MV-4-11 (cell line): ENCODE measurements around the gene ENAH.
A peak's percentile ranks its signal among the peaks of the same experiment; 100 is the strongest.
"Not testable (repeated sequence)": the region's sequence is repeated elsewhere in the genome, so short reads cannot be mapped to it uniquely, and the experiment has no call there.

Experiments
- DNase-seq: peaks from one replicate; lab custom pipeline; 2025; lab: John Stamatoyannopoulos, UW

ENAH gene

GRCh38 chr1:225674381-225674780, 21.5 kb upstream of the ENAH start:
- DNase-seq = no peak

GRCh38 chr1:225670806-225671733, 18.1 kb upstream of the ENAH start:
- DNase-seq = no peak

- no peak for DNase-seq
Observed at GRCh38 chr1:225670356-225670755, 17.4 kb upstream of the ENAH start.

DNA sequence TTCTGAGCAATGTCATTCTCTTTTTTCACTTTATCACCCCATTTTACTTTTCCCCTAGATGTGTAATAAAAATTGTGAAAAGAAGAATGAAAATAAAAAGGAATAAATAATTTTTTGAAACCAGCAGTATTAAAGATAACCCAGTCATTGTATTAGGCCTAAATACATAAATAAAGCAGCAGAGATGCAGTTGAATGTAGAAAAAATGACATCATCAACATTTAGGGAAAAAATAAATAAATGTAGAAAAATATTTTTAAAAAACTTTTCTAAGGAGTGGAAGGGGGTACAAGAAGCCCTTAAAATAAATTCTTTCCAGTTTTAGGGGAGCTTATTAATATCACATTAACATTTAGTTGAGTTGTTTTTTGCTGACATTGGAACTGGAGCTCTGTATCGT, 15.3 kb upstream of the ENAH start:
- no peak for DNase-seq

GRCh38 chr1:225667362-225667761, 14.4 kb upstream of the ENAH start:
- DNase-seq = no peak

DNA sequence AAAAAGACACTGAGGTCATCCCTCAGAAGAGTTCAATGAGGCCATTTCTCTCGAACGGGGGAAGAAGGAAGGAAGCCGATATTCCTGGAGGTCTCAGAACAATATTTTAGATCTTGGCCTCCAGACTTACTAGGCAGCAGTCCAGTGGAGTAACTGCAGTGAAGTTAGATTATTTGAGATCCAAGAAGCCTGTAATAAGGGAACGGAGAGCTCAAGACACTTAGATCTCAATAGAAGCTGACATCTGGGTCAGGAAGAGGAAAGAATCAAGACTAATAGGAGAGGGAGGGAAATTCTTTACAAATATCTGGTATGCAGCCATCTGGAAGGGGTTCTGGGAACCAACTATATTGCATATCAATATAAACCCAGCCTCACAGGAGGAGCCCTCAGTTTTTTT, 13.6 kb upstream of the ENAH start:
- DNase-seq = no peak

- no peak for DNase-seq
Observed at GRCh38 chr1:225664762-225665161, 11.8 kb upstream of the ENAH start.

DNA sequence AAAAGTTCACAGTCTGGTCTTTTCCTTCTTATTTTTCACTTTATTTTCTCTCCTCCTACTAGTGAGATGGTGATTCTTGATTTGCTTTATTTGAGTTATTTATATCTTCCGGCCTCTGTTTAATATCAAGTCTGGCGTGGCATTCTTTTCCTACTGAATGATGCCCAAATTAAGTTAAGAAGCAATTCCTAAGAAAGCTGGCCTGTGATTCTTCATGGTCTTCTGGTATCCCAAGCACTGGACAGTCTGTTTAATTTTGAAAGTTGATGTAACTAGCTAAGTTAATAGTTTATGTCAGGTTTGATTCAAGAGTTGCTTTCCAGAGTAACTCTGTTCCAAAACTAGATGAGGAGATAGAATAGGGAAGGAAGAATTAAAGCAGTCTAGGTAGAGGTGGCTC, 9.2 kb upstream of the ENAH start:
- DNase-seq = no peak

DNA sequence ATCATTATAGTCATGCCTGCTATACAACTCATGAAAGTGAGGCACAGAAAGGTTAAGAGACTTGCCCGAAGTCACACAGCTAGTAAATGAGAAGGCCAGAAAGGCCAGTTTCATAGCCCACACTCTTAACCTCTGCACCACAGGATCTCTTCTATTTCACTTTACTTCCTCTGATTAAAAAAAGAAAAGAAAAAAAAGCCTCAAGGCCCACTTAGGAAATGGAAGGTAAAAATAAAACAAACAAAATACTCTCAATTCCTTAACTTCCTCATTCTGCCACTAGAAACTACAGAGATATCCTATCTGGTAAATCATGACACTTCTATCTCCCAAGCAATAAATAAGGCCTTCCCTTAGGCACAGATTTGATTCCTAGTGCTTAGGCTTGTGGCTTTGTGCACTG, 7.6 kb upstream of the ENAH start:
- peak; percentile 92 for DNase-seq

DNA sequence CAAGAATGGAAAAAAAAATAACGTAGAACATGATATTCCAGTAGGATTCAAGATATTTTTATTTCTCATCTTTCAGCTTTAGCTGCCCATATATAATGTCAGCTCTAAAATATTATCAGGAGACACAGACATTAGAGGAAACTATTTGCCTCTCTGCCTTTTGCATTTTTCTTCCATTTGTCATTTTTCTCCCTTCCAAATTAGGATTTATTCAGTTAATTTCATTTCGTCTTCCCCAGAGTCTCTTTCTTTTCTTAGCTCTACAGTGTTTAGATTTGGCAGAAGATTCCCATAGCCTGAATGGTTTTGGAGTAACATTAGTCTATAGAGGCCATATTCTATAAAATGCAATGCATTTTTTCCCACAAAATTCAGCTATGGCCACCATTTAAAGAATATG, 5.1 kb upstream of the ENAH start:
- no peak for DNase-seq

DNA sequence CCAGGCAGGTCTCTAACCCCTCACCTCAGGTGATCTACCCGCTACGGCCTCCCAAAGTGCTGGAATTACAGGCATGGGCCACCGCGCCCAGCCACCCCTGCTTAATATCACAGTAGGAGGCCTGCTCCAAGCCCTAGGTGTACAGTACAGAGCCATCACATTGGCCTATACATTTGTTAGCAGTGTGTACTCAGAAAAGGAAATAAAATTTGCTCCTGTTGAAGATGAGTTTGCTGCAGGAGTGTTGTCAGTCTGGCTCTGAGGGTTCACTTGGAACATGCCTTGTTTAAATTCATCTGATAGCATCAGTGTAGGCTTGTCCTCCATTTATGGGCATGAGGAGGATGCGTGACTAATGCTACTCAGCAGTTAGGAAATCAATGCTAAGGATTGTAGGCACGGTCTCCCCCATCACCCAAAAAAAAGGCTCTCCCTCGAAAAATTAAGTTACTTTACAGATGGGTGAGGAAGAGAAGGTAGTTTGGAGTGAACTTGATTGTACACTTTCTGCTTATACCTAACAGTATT, 4.6 kb upstream of the ENAH start:
- peak; percentile 14 for DNase-seq

DNA sequence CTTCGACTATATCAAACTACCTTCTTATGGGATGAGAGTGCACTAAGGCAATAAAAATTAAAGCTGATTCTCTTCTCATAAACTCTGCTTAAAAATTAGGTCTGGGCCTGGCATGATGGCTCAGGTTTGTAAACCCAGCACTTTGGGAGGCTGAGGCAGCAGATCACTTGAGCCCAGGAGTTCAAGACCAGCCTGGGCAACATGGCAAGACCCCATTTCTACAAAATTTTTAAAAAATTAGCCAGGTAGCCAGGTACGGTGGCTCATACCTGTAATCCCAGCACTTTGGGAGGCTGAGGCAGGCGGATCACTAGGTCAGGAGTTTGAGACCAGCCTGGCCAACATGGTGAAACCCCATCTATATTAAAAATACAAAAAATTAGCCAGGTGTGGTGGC, 3.3 kb upstream of the ENAH start:
- not testable (repeated sequence) for DNase-seq

DNA sequence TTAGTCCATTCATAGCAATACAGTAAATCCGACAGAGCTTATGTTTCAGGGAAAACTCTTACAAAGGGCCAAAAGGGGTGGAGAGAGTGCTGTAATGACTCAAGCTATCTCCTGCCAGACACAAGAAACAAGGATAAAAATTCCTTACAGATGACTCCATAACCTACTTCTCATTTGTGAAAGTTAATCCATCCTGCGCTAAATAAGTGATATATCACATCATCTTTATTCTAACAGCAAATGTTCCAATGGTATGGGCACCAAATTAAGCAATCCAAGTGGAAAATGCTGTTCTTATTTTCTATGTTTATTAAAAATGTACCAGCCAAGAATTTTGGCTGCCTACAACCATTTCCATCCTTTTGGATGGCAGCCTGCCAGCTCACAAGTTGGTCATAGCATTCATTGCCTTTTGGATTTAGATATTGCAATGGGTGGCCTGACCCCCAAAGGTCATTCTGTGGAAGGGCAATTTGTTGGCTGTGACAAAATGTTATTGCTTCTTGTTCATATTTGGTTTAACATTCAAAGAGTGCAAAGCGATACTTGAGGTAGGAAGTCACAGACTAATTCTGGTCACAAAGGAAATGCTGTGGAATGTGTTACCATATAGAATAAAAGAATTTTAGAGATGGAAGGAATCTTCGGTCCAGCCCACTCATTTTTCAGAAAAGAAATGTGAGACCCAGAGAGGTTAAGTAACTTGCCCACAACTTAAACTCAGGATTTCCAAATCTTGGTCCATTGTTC, 2.8 kb upstream of the ENAH start:
- peak; percentile 49 for DNase-seq

DNA sequence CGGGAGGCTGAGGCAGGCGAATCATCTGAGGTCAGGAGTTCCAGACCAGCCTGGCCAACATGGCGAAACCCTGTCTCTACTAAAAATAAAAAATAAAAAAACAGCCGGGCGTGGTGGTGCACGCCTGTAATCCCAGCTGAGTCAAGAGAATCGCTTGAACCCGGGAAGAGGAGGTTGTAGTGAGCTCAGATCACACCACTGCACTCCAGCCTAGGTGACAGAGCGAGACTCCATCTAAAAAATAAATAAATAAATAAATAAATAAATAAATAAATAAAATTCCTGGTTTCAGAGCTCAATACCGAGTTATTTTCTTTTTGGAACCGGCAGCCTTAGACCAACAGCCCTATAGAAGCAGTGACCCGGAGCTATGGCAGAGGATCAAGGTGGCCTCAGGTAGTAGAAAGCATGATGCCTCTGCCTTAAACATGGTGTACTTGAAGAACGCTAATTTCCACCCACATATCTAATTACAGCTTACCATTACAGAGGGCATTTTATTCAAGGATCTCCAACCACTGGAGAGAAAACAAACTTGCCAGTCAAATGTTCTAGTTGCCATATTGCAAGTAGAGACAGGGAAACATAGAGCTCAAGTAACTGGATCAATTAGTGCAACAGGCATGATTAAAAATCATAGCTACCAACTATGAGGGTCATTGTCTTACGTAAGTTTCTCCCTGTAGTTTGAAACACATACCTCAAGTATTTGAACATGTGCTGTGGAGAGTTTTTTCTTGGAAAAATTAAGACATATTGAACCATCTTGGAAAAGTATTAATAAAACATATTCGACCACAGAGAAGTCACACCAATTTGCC, 2.0 kb upstream of the ENAH start:
- DNase-seq = no peak

GRCh38 chr1:225654277-225654597, 1.3 kb upstream of the ENAH start:
- DNase-seq = no peak

- DNase-seq = no peak
Observed at GRCh38 chr1:225653463-225654276, 747 bp upstream of the ENAH start.

DNA sequence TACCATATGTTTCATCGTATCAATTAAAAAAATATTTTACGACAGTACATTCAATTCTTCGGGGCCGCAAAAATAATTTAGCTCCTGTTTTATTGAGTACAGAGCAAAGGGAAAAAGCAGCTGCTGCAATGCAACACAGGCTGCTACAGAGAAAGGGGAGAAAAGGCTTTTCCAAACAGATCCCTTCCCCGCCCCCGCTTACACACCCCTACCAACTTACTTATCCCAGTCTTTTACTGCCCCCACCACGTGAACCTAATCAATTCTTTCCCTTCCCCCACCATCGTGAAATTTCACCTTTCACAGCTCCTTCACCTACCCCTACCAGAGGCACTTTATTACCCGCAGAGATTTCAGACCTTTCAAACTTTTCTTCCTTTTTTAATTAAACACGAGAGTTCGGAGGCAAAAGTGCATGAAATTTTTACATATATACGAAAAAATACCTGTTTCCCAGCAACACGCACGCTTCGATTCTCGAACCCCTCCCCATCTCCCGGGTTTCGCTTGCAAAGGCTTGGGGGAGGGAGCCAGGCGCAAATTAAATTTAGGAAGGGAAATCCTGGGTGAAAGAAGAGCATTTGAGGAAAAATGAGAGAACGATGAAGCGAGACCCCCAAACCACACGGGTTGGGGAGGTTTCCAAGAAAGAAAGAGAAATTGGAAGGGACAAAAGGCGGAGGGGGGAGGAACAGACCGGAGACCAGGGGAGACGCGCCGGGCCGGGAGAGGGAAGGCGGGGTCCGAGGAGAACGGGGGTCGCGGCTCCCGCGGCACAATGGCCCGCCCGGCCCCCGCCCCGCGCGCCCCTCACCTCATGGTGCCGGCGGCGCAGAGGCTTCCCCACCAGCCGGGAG, 823 bp downstream of the ENAH start:
- no peak for DNase-seq

DNA sequence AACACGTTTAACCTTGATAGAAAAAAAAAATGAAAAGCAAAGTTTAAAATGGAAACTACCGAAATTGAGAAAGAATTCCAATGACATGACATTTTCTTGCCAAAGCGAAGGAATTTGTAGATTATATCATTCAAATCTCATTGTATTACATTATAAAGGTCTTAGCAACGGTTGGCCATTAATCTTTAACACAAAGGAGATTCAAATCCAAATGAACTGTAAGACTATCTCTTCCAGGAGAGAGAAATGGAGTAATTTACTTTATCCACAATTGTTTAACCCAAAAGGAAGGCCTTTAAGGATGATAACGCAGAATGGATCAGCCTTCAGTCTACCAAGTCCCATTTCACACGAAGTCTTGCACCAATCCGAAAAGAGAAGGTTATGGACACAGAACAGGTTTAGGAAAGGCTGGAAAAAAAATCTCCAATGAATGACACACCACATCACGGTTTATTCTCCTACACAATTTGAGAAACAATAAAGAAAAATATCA, 1.5 kb downstream of the ENAH start:
- no peak for DNase-seq

DNA sequence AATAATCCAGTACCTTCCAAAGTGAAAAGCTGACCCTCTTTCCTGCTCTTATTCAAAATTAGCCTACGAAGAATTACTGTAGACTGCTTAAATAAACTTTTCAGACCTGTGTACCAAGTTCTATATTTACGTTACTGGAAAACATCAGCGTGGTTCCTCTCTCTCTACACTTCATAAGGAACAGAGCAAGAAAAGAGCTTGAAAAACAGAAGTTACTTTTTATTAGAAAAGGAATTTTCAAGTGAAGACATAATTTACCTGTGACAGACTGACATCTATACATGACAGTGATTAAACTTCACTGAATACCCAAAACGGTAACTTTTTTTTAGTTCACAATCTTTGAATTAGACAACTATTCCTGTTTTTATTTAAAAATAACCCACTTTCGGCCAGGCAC, 2.7 kb downstream of the ENAH start:
- no peak for DNase-seq

- DNase-seq = peak; percentile 36
Observed at GRCh38 chr1:225645194-225645895, 7.6 kb downstream of the ENAH start.
